HFF-Myc (cell line): ENCODE results near the gene YAE1.

Experiments
- DNase-seq: peaks from one replicate; pipeline ENCODE4 v3.0.0-alpha.2; 2011; ENCODE audit warnings: low read depth; ENCODE audit errors: extremely low read depth
- H3K4me3 ChIP-seq: replicated peaks from 2 replicates; pipeline ENCODE4 v1.5.1; 2011; ENCODE audit warnings: low read depth, mild to moderate bottlenecking, control low read depth, low read length
- CTCF ChIP-seq: IDR thresholded peaks from 2 replicates; pipeline ENCODE4 v1.5.1; 2012; ENCODE audit warnings: mild to moderate bottlenecking, low read depth, low read length, control low read depth; ENCODE audit errors: missing control alignments

The YAE1 gene

GRCh38 chr7:39618868-39619267 is 52.7 kb downstream of the YAE1 start:
- TF ChIP-seq CTCF = no peak
- H3K4me3 ChIP-seq = no peak overlapping the region
- no peak for DNase-seq

- no peak for DNase-seq
- no peak overlapping the region for H3K4me3 ChIP-seq
- no peak for TF ChIP-seq CTCF
Observed at GRCh38 chr7:39620486-39620885, 54.3 kb downstream of the YAE1 start.

GRCh38 chr7:39621261-39621660 is 55.1 kb downstream of the YAE1 start:
- peak; percentile 43 for DNase-seq
- TF ChIP-seq CTCF = no peak
- no peak overlapping the region for H3K4me3 ChIP-seq

GRCh38 chr7:39621784-39622411 is 55.7 kb downstream of the YAE1 start:
- TF ChIP-seq CTCF = no peak
- H3K4me3 ChIP-seq = peak overlapping the region; percentile 78
- no peak for DNase-seq
